Melanocyte of skin (primary cell): Measurements from ENCODE around the gene PAGE1. TPM values are rescaled to one million over a fixed set of nuclear protein-coding genes. Genes with fewer than 3 reads are reported as not detected.

Experiments
- total RNA-seq, 2 donors: library from RNA; depleted of rRNA; stranded (reverse); fragments of >200 nt; gene quantifications; 2 replicates each; pipeline ENCODE4 v1.2.3, GENCODE V29; 2012

The PAGE1 gene
- total RNA-seq: not detected

DNA sequence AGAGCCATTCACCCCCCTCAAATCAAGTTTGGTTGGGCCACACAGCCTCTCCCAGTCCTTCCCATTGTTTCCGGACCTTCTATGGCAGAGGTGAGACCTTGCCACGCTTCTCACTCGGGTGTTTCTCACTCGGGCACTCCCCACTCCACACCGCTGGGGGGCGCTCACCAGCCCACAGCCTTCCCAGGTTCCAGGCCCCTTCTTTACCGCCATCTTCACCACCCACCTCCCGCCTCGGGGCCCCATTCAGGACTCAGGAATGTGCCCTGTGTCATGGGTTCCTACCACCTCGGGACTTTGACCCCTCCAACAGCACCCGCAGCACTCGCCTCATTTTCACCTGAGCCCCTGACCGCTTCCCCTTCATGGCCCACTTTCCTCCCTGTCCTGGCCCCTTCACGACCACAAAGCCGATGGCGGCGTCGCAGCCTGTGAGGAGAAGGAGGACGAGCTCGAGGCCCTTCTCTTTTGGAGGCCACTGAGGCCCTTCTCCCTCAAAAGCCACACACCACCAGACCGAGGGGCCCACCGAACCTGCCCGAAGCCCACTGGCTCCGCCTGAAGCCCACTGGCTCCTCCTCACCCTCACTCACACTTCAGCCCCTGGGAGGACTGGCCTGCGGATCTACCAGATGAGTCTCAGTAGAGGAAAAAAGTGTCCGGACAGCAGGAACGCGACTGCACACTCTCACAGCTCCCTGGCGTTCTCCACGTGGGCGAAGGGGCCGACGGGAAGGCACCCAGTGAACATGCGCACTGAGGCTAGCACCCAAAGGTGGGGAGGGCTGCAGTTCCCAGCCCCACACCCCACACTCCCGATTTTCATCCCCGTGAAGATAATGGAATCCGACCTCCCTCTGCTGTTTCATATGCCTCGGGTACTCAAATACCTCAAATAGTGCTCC, at the start of gene PAGE1:
Gene PAGE1, minus strand, starts transcription at position 709 of the 905 bp plus-strand sequence. CDS start 1,214 bp downstream, outside the sequence.

Other genes with a start within 250 kb of the PAGE1 start
- gene GAGE12C, start 163.8 kb downstream of the PAGE1 start, total RNA-seq: not detected
- not detected for gene GAGE12D, start 154.3 kb downstream of the PAGE1 start, total RNA-seq
- gene GAGE12E, start 144.7 kb downstream of the PAGE1 start, total RNA-seq: not detected
- not detected for gene GAGE12F, start 135.1 kb downstream of the PAGE1 start, total RNA-seq
- not detected for gene GAGE12G, start 125.6 kb downstream of the PAGE1 start, total RNA-seq
- not detected for gene GAGE12H, start 116.0 kb downstream of the PAGE1 start, total RNA-seq
- gene GAGE2A, start 106.5 kb downstream of the PAGE1 start, total RNA-seq: not detected
- gene GAGE1, start 97.0 kb downstream of the PAGE1 start, total RNA-seq: not detected
- gene PAGE4, start 133.3 kb upstream of the PAGE1 start, total RNA-seq: not detected
- 1 to 10 TPM; 3.1 to 3.7 TPM for gene USP27X, start 183.5 kb upstream of the PAGE1 start, total RNA-seq
- gene CLCN5, start 226.6 kb upstream of the PAGE1 start, total RNA-seq: 10 to 100 TPM; 28.0 to 42.7 TPM